HG02973 (cell line): ENCODE results near the gene ADIPOQ.
"Not testable (repeated sequence)": the region's sequence is repeated elsewhere in the genome, so short reads cannot be mapped to it uniquely, and the experiment has no call there.

Experiments
- ATAC-seq: cut with Tn5 transposase; IDR thresholded peaks from one replicate; pipeline ENCODE4 v1.9.1; 2021; ENCODE audit warnings: moderate library complexity; ENCODE audit not compliant: unreplicated experiment

Gene ADIPOQ

DNA sequence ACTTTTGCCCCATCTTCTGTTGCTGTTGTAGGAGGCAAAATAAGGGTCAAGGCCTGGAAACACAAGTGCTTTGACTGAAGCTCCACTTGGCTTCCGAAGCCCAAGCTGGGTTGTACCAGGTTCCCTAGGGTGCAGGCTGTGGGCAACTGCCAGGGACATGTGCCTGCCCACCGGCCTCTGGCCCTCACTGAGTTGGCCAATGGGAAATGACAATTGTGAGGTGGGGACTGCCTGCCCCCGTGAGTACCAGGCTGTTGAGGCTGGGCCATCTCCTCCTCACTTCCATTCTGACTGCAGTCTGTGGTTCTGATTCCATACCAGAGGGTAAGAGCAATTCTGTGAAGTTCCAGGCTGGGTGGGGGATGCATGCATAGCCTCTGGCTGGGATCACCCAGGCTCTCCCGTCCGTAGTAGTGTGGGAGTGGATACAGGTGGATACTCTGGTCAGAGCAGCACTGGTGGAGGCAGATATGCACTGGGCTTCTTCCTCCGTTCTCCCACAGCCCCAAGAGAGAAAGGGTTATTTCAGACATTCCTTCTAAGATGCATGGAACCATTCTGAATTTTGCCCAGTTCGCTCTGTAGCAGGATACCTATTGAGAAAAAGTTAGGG, at the start of gene ADIPOQ:
ADIPOQ (plus strand) TSS at position 285 of the 613 bp plus-strand sequence. CDS start 10,349 bp downstream, outside the sequence.
- ATAC-seq, result no peak

DNA sequence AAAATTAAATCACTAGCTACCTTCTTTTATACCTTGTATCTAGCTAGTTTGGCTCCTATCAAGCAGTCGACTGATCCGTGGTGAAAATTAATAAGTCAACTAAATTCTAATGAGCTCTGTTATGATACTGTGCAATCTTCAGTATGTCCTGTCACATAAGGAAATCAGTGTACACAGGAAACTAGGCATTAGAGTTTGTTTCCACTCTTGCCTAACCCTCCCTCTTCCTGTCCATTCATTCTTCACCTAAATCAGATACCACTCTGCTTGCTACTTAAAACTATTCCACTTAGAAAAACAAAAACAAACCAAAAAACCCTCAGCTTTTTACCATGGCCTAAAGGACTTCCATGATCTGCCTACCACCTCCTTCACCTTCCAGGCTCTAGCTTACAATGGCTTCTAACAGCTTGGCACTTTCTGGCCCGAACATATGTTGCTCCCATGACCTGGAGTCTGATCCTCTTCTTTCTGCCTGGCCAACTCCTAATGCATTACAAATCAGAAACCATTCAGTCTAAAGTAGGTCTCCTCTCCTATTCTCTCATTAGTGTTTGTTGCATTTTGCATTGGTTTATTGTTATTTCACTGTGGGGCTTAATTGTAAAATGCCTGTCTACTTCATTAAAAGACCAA, 44.2 kb upstream of the ADIPOQ start:
- ATAC-seq, result no peak

DNA sequence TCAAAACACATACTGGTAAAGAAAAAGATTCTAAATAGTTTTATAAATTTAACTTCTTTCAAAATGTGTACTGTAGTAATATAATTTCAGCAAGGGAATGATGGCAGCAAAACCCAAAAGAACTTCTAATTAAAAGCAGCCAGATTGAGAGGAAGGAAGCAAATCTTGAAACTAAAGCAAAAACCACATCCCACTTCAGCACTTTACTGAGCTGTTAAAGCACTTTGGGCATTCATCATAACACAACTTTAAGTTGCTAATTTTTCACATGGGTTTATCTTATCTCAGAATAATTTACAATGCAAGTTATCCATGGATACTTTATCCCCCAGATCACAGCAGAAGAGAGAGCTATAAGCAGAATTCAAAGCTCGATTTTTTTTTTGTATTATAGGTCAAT, 42.2 kb upstream of the ADIPOQ start:
- ATAC-seq, result no peak

DNA sequence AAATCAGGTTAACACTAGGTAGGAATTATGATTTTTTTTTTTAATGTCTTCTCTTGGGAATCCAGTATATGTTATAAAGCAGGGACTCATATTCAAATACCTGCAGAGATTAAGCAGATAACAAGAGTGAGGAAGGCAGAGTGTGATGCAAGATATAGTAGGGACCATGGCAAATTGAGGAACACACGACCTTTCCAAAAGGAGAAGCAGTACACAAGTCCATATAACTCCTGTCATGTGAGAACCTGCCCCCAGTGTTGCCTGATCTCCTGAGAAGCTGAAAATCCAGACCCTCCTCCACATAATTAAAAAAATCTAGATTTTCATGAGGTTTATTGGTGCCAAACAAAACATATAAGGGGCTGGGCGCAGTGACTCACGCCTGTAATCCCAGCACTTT, 39.8 kb upstream of the ADIPOQ start:
- no peak for ATAC-seq

DNA sequence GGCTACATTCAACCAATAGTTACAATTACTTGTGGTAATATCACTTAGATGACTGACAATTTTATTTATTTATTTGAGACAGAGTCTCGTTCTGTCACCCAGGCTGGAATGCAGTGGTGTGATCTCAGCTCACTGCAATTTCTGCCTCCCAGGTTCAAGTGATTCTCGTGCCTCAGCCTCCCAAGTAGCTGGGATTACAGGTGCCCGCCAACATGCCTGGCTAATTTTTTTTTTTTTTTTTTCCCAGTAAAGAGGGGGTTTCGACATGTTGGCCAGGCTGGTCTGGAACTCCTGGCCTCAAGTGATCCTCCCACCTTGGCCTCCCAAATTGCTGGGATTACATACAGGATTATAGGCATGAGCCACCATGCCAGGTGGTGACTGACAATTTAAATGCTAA, 39.1 kb upstream of the ADIPOQ start:
- ATAC-seq, result not testable (repeated sequence)

DNA sequence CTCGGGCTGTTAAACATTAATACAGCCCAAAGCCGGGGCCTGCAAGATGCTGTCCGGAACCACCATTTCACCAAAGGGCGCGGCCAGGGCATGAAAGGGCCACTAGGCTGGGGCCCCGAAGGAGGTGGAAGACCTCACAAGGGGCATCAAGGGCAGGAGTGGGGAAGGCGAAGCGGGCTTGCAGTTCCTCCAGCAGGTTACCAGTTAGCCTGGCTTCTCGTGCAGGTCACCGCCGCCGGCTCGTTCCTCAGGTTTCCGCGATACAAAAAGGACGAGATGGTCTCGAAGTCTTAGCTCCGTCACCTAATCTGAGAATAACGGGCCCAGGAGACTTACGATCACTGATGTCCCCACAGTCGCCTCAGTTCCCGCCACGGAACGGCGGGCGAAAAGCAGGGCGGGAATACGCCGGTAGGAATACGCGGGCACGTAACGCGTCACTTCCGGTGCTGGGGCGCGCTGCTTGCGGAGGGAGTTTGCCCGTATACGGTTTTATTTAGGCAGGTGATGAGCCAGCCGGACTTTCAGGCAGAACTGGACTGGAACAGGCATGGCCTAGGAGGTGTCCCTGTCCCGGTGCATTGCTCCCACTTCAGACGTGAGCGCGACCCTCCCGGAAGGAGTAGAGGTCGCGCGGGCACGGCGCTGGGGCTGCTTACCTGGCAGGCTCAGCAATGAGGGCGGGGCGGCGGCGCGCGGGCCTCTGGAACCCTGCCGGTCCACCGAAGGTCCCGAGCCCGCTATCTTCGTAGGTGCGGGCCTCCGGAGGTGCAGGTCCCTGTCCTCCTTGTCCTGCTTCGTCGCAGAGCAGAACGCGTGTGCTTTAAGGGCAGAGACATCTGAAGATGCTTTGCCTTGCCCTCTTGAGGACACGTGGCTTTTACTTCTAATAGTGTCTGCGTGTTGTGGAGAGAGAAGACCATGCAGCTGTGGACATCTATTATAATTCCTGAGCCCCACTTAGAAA, 36.1 kb upstream of the ADIPOQ start, which contains the start of gene RFC4:
RFC4 (minus strand) TSS at position 394 of the 967 bp plus-strand sequence. CDS start 1,769 bp downstream, outside the sequence.
- peak; percentile 89 for ATAC-seq

DNA sequence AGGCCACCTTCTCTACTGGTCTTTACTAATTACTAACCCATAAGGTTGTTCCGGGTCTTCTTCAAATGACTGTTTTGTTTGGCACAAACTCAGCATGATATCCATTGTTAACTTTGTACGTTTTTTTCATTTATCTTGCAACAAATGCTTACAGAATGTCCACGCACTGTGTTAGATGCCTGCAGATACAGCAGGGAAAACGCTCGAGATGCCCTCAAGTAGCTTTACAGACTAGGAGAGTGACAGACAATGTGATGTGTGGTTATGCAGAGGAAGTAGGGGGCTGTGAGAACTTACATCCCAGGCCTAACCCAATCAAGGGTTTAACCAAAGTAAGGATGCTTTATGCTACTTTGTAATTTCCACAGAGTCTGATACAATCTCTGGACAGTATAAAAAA, 35.3 kb upstream of the ADIPOQ start:
- no peak for ATAC-seq

DNA sequence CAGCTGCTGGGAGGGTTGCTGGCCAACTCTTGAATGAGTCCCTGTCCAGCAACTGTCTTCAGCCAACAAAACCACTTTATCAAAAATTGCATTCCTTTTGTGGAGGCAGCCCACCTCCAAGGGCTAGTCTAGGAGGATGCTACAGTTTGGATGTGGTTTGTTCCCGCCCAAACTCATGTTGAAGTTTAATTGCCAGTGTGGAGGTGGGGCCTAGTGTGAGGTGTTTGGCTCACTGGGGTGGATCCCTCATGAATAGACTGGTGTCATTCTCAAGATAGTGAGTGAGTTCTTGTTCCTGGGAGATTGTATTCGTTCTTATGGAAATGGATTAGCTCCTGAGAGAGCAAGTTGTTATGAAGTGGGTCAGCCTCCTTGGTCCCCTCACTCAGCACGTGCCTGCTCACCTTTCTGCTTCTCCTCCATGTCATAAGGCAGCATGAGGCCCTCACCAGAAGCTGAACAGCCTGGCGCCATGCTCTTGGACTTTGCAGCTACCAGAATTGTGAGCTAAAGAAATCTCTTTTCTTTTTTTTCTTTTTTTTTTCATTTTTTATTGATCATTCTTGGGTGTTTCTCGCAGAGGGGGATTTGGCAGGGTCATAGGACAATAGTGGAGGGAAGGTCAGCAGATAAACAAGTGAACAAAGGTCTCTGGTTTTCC, 32.0 kb upstream of the ADIPOQ start:
- ATAC-seq, result no peak

DNA sequence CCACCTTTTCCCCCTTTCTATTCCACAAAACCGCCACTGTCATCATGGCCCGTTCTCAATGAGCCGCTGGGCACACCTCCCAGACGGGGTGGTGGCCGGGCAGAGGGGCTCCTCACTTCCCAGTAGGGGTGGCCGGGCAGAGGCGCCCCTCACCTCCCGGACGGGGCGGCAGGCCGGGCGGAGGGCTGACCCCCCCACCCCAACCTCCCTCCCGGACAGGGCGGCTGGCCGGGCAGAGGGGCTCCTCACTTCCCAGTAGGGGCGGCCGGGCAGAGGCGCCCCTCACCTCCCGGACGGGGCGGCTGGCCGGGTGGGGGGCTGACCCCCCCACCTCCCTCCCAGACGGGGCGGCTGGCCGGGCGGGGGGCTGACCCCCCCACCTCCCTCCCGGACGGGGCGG, 31.2 kb upstream of the ADIPOQ start:
- not testable (repeated sequence) for ATAC-seq

DNA sequence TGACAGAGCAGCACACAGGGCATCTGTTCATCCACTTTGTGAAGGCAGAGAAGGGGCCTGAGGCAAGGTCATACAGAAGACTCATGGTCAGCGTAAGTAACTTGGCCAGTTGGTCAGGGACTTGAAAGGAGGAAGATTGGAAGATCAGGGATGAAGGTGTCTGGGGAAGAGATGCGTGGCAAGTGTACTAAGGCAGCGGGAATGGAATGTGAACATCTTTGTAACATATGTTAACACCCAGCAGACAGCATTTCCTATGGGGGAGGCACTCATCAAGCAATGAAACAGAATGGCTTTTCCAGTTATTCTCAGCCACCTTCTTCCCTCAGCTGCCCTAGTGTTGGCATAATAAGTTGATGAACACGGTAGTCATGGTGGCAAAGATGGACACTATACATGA, 28.4 kb upstream of the ADIPOQ start:
- no peak for ATAC-seq

DNA sequence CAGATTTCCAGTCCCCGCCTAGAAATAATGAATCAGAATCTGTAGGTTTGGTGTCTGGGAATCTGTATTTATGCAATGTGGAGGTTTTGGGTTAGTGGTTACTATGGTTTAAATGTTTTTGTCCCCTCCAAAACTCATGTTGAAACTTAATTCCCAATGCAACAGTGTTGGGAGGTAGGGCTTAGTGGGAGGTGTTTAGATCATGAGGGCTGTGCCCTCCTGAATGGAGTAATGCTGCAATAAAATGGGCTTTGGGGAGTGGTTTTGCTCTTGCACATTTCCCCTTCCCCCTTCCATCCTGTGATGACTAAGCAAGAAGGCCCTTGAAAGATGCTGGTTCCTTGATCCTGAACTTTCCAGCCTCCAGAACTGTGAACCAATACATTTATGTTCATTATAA, 27.1 kb upstream of the ADIPOQ start:
- no peak for ATAC-seq

DNA sequence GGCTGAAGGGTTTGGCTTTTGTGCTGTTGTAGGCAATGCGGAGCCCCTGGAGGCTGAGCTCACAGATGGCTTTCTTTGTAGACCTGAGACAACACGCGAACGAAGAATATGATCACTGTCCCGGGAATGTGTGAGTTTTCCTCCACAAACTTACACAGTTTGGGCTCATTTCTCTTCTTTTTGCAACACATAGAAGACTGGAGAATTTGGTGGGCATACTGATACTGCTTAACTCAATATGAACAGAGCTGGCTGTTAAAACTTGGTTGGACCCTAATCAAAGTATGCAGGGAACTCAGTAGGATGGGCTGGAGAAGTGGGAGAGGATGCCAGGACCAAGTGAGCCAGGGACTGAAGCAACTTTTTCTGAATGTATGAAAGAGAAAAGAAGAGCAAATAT, 24.0 kb upstream of the ADIPOQ start:
- ATAC-seq, result no peak

DNA sequence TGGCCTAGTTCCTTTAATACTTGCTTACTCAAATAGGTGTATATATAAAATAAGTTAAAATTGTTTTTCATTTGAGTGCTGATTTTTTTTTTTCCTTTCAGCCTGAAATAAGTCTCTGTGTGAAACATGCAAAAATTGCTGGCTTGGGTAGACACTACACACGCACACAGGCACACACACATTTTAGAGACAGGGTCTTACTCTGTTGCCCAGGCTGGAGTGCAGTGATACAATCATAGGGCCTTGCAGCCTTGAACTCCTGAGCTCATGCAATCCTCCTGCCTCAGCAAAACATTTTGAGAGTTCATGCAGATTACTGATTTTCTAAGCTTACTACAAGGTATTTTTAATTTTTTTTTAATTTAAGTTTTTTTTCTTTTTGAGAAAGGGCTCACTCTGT, 23.6 kb upstream of the ADIPOQ start:
- ATAC-seq, result no peak

DNA sequence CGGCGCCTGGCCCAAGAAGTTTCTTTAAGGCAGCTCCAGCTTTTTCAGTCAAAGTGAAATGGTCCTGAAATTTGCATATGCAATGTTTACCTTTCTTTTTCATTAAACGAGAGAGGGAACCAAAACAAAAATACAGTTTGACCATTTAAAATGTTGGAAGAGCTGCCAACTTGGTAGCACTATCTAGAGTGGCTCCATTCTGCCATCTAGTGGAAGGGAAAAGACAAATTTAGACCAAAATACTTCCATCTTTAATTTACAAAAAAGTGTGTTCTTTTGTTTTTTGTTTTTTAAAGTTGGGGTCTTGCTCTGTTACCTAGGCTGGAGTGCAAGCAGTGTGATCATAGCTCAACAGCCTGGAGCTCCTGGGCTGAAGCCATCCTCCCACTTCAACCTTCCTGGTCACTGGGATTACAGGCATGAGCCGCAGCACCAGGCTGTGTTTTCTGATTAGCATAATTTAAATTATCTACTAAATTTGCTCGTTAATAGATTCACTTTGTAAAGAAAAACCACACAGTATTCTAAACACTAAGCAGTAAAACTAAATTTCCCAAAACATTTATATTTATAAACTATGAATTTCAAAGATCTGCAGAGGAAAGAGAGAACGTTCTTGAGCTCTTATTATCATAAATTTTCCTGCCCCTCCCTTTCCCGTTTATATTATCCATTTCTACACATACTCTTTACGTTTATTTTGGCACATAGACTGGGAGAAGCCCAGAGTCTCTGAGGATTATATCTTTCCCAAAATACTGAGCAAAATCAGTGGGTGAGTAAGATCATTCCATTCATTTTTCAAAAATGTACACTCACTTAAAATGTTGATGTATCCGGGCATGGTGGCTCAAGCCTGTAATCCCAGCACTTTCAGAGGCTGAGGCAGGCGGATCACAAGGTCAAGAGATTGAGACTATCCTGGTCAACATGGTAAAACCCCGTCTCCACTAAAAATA, 20.8 kb upstream of the ADIPOQ start:
- ATAC-seq, result no peak

DNA sequence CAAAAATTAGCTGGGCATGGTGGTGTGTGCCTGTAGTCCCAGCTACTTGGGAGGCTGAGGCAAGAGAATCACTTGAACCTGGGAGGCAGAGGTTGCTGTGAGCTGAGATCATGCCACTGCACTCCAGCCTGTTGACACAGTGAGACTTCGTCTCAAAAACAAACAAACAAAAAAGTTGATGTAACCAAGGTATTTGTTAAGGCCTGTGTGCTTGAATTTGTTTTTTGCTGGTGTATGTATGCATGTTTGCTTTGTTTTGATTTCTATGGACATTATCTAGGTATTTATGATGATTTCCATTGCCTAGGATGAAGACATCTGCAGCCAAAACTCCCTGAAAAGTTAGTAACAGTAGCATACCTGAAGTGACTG, 20.1 kb upstream of the ADIPOQ start:
- not testable (repeated sequence) for ATAC-seq

DNA sequence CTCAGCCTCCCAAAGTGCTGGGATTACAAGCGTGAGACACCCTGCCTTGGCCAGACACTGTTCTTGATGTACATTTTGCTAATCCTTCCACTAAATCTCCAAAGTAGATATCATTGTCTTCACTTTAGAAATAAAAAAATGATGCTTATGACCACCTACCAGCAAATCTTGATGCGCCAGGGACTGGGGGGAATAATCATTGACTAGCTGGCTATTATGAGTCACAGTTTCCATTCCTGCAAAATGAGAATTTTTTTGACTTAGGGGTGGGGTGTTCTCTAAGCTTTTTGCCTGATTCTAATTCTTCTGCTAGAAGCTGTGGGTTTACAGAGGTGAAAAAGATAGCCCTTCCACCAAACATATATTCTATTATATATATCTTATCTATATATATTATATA, 19.1 kb upstream of the ADIPOQ start:
- no peak for ATAC-seq

DNA sequence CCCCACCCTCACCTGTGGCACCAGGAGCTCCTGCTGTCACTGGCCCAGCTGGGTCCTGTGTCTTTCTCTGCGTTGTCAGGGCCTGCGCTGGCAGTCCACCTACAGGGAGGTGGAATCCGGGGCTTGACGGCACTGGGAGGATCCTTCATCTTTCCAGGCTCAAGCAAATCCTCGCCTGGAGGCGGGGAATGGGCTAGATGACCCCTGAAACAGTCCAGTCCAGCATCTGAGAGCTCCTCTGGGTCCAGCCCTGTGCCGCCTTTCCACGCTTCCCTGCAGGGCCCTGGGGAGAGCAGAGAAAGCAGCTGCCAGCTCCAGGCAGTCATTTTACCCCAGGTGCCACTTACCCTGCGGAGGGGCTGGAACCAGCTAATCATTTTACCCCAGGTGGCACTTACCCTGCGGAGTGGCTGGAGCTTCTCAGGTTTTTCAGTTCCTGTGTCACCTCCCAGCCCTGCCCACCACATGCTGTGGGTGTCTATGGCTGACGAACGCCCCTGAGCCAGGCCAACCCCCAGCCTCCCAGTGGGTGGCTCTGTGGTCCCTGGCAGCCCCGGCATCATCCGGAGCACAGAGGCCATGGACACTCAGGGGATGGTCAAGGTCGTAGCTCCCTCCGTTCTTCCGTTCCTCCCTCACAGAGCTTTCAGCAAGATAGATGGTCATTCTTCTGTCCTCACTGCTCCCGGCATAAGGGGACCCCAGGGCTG, 17.9 kb upstream of the ADIPOQ start:
- ATAC-seq, result no peak

DNA sequence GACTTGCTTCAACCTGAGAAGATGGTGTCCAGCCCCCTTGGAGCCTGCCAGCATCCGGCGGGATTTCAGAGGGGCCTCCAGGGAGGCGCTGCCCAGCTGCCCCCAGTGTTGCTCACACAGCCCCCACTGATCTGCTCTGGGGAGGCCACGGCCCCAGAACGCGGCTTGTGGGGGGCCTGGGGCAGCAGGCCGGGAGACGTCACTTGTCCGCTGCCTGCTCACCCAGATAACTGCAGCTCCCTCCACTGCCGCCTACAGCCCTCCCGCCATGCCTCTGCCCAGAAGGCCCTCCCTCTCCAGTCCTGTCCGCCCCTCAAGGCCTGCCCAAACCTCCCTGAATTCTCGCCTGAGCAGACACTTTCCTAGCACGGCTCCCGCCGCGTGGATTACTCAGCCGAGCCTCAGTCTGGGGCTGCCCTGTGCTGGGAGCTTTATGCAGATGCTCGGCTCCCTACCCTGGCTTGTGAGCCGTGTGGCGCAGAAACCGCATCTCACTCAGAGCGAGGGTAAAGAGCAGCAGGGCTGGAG, 17.2 kb upstream of the ADIPOQ start:
- ATAC-seq, result no peak

DNA sequence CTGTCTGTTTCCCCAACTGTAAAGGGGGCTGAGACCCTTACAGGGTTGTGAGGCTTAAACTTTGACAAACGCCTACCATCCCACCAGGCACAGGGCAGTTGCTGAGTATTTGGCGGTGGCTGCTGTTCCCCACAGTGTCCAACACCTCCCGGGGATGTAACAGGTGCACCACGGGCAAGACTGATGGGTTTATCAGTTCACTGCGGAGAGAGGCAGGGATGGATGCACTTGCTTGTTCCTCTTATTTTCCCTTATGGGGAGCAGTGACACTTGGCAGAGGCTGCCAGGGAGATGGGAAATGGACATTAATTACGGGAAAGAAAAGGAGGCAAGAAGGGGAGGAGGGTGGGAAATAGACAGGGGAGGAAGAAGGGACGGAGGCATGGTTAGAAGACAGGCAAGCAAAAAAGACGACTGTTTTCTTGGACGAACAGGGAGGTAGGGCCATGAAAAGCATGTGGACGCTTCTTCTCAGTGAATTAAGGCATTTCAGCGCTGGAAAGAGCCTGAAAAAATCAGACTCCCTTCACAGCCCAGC, 16.6 kb upstream of the ADIPOQ start:
- ATAC-seq, result no peak
